Measurements from ENCODE around the gene GRAP.

GRCh38 chr17:18997650-18998196 is 49.0 kb downstream of the GRAP start:
- TF ChIP-seq CTCF (conservative IDR thresholded peaks at IDR 0.05; ENCODE audit: low read depth in 2 of 2), result no peak
- TF ChIP-seq, protein P1, sequence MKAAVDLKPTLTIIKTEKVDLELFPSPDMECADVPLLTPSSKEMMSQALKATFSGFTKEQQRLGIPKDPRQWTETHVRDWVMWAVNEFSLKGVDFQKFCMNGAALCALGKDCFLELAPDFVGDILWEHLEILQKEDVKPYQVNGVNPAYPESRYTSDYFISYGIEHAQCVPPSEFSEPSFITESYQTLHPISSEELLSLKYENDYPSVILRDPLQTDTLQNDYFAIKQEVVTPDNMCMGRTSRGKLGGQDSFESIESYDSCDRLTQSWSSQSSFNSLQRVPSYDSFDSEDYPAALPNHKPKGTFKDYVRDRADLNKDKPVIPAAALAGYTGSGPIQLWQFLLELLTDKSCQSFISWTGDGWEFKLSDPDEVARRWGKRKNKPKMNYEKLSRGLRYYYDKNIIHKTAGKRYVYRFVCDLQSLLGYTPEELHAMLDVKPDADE (IDR thresholded peaks at IDR 0.05), result no peak
- TF ChIP-seq EZH2 (IDR thresholded peaks at IDR 0.05; ENCODE audit: low read depth, unreplicated experiment), result no peak
- TF ChIP-seq POLR2AphosphoS5 (IDR thresholded peaks at IDR 0.05; ENCODE audit: low read depth), result no peak
- no peak for TF ChIP-seq CREB1 (CRISPR knock-in tag; IDR thresholded peaks at IDR 0.05; ENCODE audit: low read depth)
- TF ChIP-seq REST (IDR thresholded peaks at IDR 0.05; ENCODE audit: unreplicated experiment), result no peak
- no peak for TF ChIP-seq EZH2phosphoT487 (IDR thresholded peaks at IDR 0.05; ENCODE audit: unreplicated experiment)
- TF ChIP-seq JUNB (IDR thresholded peaks at IDR 0.05; ENCODE audit: unreplicated experiment), result no peak
- no peak for TF ChIP-seq STAT1 (IDR thresholded peaks at IDR 0.05; ENCODE audit: unreplicated experiment)
- no peak for TF ChIP-seq ZNF114 (CRISPR knock-in tag; IDR thresholded peaks at IDR 0.05)

All from GM23338 (cell line).